Small intestine (tissue), 7 donors: ENCODE results near the gene TTC29. TPM values are rescaled to one million over a fixed set of nuclear protein-coding genes. Genes with fewer than 3 reads are reported as not detected.

ENCODE experiments used
- DNase-seq, 2 donors: peaks; one replicate each; pipeline versions ENCODE4 v3.0.0 to v3.0.0-alpha.2; 2013
- FAIRE-seq: peaks from 2 replicates; lab custom pipeline; 2012; peaks lifted over from hg19 to GRCh38; lab: Jason Lieb, UNC
- H3K27ac ChIP-seq, 3 donors: one replicate each; pipeline ENCODE4 v1.5.1; 2013; ENCODE audit warnings: low read length in 2 of 3, mild to moderate bottlenecking in 2 of 3, control low read depth in 1 of 3, inconsistent platforms in 1 of 3, low read depth in 1 of 3, moderate library complexity in 1 of 3
- H3K27me3 ChIP-seq, 3 donors: one replicate each; pipeline ENCODE4 v1.6.1; 2013; ENCODE audit warnings: low read length in 3 of 3, inconsistent platforms in 1 of 3; ENCODE audit not compliant: control insufficient read depth in 3 of 3, insufficient read depth in 3 of 3
- H3K36me3 ChIP-seq, 3 donors: one replicate each; pipeline ENCODE4 v1.6.1; 2013; ENCODE audit warnings: low read length in 3 of 3, inconsistent platforms in 1 of 3, low read depth in 1 of 3, mild to moderate bottlenecking in 1 of 3, moderate library complexity in 1 of 3; ENCODE audit not compliant: control insufficient read depth in 3 of 3, insufficient read depth in 2 of 3
- H3K4me1 ChIP-seq, 3 donors: one replicate each; pipeline ENCODE4 v1.6.1; 2013; ENCODE audit warnings: low read length in 2 of 3, inconsistent platforms in 1 of 3, low read depth in 1 of 3, mild to moderate bottlenecking in 1 of 3, moderate library complexity in 1 of 3; ENCODE audit not compliant: control insufficient read depth in 3 of 3, insufficient read depth in 2 of 3
- H3K4me3 ChIP-seq, 3 donors: one replicate each; pipeline ENCODE4 v1.5.1; 2013; ENCODE audit warnings: low read length in 3 of 3, control low read depth in 1 of 3, inconsistent platforms in 1 of 3, low read depth in 1 of 3, mild to moderate bottlenecking in 1 of 3, moderate library complexity in 1 of 3
- H3K9me3 ChIP-seq, 2 donors: one replicate each; pipeline ENCODE4 v1.6.1; 2013; ENCODE audit warnings: low read depth in 1 of 2, low read length in 1 of 2; ENCODE audit not compliant: control insufficient read depth in 2 of 2, insufficient read depth in 1 of 2
- WGBS, 3 donors: extraction: QIAGEN DNeasy Blood & Tissue Kit; methylation state at CpG; one replicate each; pipeline ENCODE4 v1.1.7; 2013; 5-methylcytosine and 5-hydroxymethylcytosine counted together
- polyA plus RNA-seq, 4 donors: library from polyadenylated mRNA; stranded (reverse) in 3 of 4; unstranded in 1 of 4; fragments of 200-250 nt in 3 of 4; fragments of 120-200 nt in 1 of 4; gene quantifications; one replicate each; pipeline versions ENCODE4 v1.2.1 to v1.2.3, GENCODE V29; 2013
- donor health status: healthy with polysubstance abuse.
- donor health status: control.
- donor health status: control.
- donor health status: Bipolar disorder and iron deficiency.
- donor health status: healthy.

TTC29 gene
- polyA plus RNA-seq, 4 donors, result 0.16 TPM; not detected in 3

- no peak overlapping the region for H3K4me3 ChIP-seq
- H3K4me1 ChIP-seq, result no peaks in the 10 kb centered on the region
- no peak for FAIRE-seq
- no peak for DNase-seq
- H3K27ac ChIP-seq, result no peak overlapping the region
- H3K36me3 ChIP-seq, result no peaks in the 10 kb centered on the region
- 16 to 43% (median 30%) methylated on average over 2 of the region's 2 CpGs for WGBS, 3 donors
- no peaks in the 10 kb centered on the region for H3K9me3 ChIP-seq
- no peaks in the 10 kb centered on the region for H3K27me3 ChIP-seq
Measured at GRCh38 chr4:146795711-146796110, 150.0 kb downstream of the TTC29 start.

- no peak for FAIRE-seq
- H3K4me3 ChIP-seq, result no peak overlapping the region
- no peaks in the 10 kb centered on the region for H3K9me3 ChIP-seq
- no peaks in the 10 kb centered on the region for H3K27me3 ChIP-seq
- H3K36me3 ChIP-seq, result no peaks in the 10 kb centered on the region
- H3K4me1 ChIP-seq, result no peaks in the 10 kb centered on the region
- DNase-seq, result no peak
- no peak overlapping the region for H3K27ac ChIP-seq
Measured at GRCh38 chr4:146793727-146794126, 151.9 kb downstream of the TTC29 start.

GRCh38 chr4:146791439-146791838 is 154.2 kb downstream of the TTC29 start:
- 50 to 75% (median 71%) methylated on average over 1 of the region's 1 CpG for WGBS, 3 donors
- DNase-seq (no peak), FAIRE-seq (no peak)
- Histone ChIP-seq H3K4me1 (no peaks in the 10 kb centered on the region), H3K27me3 (no peaks in the 10 kb centered on the region), H3K9me3 (no peaks in the 10 kb centered on the region), H3K4me3 (no peak overlapping the region), H3K36me3 (no peaks in the 10 kb centered on the region), H3K27ac (no peak overlapping the region)

- FAIRE-seq (no peak), DNase-seq (no peak)
- Histone ChIP-seq H3K27me3 (no peaks in the 10 kb centered on the region), H3K9me3 (no peaks in the 10 kb centered on the region), H3K36me3 (no peaks in the 10 kb centered on the region), H3K4me3 (no peak overlapping the region), H3K4me1 (no peaks in the 10 kb centered on the region), H3K27ac (no peak overlapping the region)
Measured at GRCh38 chr4:146790515-146790914, 155.1 kb downstream of the TTC29 start.

- Histone ChIP-seq H3K27me3 (no peaks in the 10 kb centered on the region), H3K4me3 (no peak overlapping the region), H3K36me3 (no peaks in the 10 kb centered on the region), H3K4me1 (no peaks in the 10 kb centered on the region), H3K9me3 (no peaks in the 10 kb centered on the region), H3K27ac (no peak overlapping the region)
- 18 to 30% (median 23%) methylated on average over 3 of the region's 3 CpGs for WGBS, 3 donors
- no peak for FAIRE-seq
- DNase-seq, result no peak
Measured at GRCh38 chr4:146787731-146788130, 157.9 kb downstream of the TTC29 start.

- 89 to 95% (median 92%) methylated on average over 8 of the region's 8 CpGs for WGBS, 3 donors
- no peaks in the 10 kb centered on the region for H3K27me3 ChIP-seq
- H3K4me3 ChIP-seq, result no peak overlapping the region
- no peaks in the 10 kb centered on the region for H3K36me3 ChIP-seq
- peaks cover 0 to 8% of the 10 kb centered on the region in 2 donors for H3K9me3 ChIP-seq
- DNase-seq (no peak), FAIRE-seq (no peak)
- H3K4me1 ChIP-seq, result no peaks in the 10 kb centered on the region
- H3K27ac ChIP-seq, result no peak overlapping the region
Measured at GRCh38 chr4:146776691-146777090, 169.0 kb downstream of the TTC29 start.

GRCh38 chr4:146763560-146763959 is 182.1 kb downstream of the TTC29 start:
- no peak overlapping the region for H3K4me3 ChIP-seq
- no peaks in the 10 kb centered on the region for H3K36me3 ChIP-seq
- WGBS, 3 donors, result 65 to 79% (median 68%) methylated on average over 2 of the region's 2 CpGs
- FAIRE-seq, result no peak
- H3K9me3 ChIP-seq, result no peaks in the 10 kb centered on the region
- H3K27ac ChIP-seq, result no peak overlapping the region
- DNase-seq, result no peak
- H3K4me1 ChIP-seq, result no peaks in the 10 kb centered on the region
- no peaks in the 10 kb centered on the region for H3K27me3 ChIP-seq

GRCh38 chr4:146762016-146762415 is 183.6 kb downstream of the TTC29 start:
- 46 to 59% (median 51%) methylated on average over 2 of the region's 2 CpGs for WGBS, 3 donors
- no peak for FAIRE-seq
- no peaks in the 10 kb centered on the region for H3K36me3 ChIP-seq
- no peak for DNase-seq
- no peak overlapping the region for H3K4me3 ChIP-seq
- H3K9me3 ChIP-seq, result no peaks in the 10 kb centered on the region
- no peaks in the 10 kb centered on the region for H3K4me1 ChIP-seq
- H3K27ac ChIP-seq, result no peak overlapping the region
- no peaks in the 10 kb centered on the region for H3K27me3 ChIP-seq

- Histone ChIP-seq H3K27me3 (no peaks in the 10 kb centered on the region), H3K27ac (no peak overlapping the region), H3K4me3 (no peak overlapping the region), H3K9me3 (peaks cover 0 to 6% of the 10 kb centered on the region in 2 donors), H3K36me3 (no peaks in the 10 kb centered on the region), H3K4me1 (no peaks in the 10 kb centered on the region)
- no peak for DNase-seq
- FAIRE-seq, result no peak
- 57 to 65% (median 58%) methylated on average over 2 of the region's 2 CpGs for WGBS, 3 donors
Measured at GRCh38 chr4:146742416-146742815, 203.2 kb downstream of the TTC29 start.
